HUES64 (cell line): ENCODE results near the gene ZNF407.

Experiments used
- H3K27ac ChIP-seq: 2 replicates; pipeline ENCODE4 v1.7.0; 2013; ENCODE audit warnings: low read depth, low read length, inconsistent platforms
- H3K27me3 ChIP-seq: 2 replicates; pipeline ENCODE4 v1.6.1; 2013; ENCODE audit warnings: mild to moderate bottlenecking, low read length; ENCODE audit not compliant: insufficient read depth
- H3K36me3 ChIP-seq: 2 replicates; pipeline ENCODE4 v1.6.1; 2013; ENCODE audit warnings: mild to moderate bottlenecking, low read length; ENCODE audit not compliant: insufficient read depth
- H3K4me1 ChIP-seq: 2 replicates; pipeline ENCODE4 v1.6.1; 2013; ENCODE audit warnings: mild to moderate bottlenecking, low read length, moderate library complexity; ENCODE audit not compliant: insufficient read depth
- H3K4me3 ChIP-seq: 2 replicates; pipeline ENCODE4 v1.5.1; 2013; ENCODE audit warnings: mild to moderate bottlenecking, low read length, moderate library complexity
- H3K9ac ChIP-seq: 2 replicates; pipeline ENCODE4 v1.6.1; 2013; ENCODE audit warnings: mild to moderate bottlenecking, low read depth, low read length
- H3K9me3 ChIP-seq: 2 replicates; pipeline ENCODE4 v1.6.1; 2013; ENCODE audit warnings: low read depth, low read length; ENCODE audit not compliant: insufficient read depth
- WGBS: fragments of 150-250, 120-280 bp; methylation state at CpG from one replicate; pipeline ENCODE4 v1.1.7; 2013; ENCODE audit warnings: missing lambda C conversion rate; 5-methylcytosine and 5-hydroxymethylcytosine counted together

Gene ZNF407

GRCh38 chr18:74609535-74609934 lies 11.9 kb downstream of the ZNF407 start:
- H3K36me3 ChIP-seq = no peaks in the 10 kb centered on the region
- H3K9ac ChIP-seq = no peak overlapping the region
- H3K27me3 ChIP-seq = no peaks in the 10 kb centered on the region
- H3K27ac ChIP-seq = no peak overlapping the region
- 92% methylated on average over 3 of the region's 3 CpGs for WGBS
- H3K9me3 ChIP-seq = no peaks in the 10 kb centered on the region
- no peak overlapping the region for H3K4me3 ChIP-seq
- no peaks in the 10 kb centered on the region for H3K4me1 ChIP-seq

DNA sequence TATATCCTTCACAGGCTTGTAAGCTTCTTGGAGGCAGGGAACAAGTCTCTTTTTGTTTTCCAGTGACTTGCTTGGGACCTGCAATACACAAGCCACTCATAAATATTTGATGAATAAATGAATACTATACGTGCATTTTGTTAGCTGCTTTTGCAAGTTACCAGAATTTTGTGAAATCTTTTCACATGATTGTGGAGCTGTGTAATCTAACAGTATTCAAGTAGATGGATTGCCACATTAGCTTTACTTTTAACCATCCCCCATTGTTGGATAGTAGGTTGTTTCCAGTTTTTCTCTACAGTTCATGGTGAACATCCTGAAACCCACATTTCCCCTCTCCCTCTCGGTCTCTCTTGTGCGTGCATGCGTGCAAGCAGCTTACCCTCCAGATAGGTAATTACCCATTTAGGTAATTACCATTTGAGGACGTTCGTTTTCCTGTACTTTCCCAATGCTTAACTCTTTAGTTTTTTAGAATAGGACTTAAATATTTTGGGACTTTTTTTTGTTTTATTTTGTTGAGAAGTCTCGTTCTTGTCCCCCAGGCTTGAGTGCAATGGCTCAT lies 12.5 kb downstream of the ZNF407 start:
- Histone ChIP-seq H3K36me3 (no peaks in the 10 kb centered on the region), H3K27me3 (no peaks in the 10 kb centered on the region), H3K27ac (no peak overlapping the region), H3K9ac (no peak overlapping the region), H3K4me3 (no peak overlapping the region), H3K4me1 (no peaks in the 10 kb centered on the region), H3K9me3 (no peaks in the 10 kb centered on the region)
- WGBS = 98% methylated on average over 7 of the region's 7 CpGs

- Histone ChIP-seq H3K9ac (no peak overlapping the region), H3K27ac (no peak overlapping the region)
- WGBS = 100% methylated on average over 1 of the region's 1 CpG
Measured at GRCh38 chr18:74610860-74611259, 13.2 kb downstream of the ZNF407 start.

GRCh38 chr18:74611765-74612164 lies 14.1 kb downstream of the ZNF407 start:
- no peak overlapping the region for H3K27ac ChIP-seq
- no peak overlapping the region for H3K4me3 ChIP-seq
- no peaks in the 10 kb centered on the region for H3K27me3 ChIP-seq
- no peaks in the 10 kb centered on the region for H3K9me3 ChIP-seq
- H3K36me3 ChIP-seq = no peaks in the 10 kb centered on the region
- no peaks in the 10 kb centered on the region for H3K4me1 ChIP-seq
- 98% methylated on average over 3 of the region's 4 CpGs for WGBS
- no peak overlapping the region for H3K9ac ChIP-seq

More at GRCh38 chr18:74610860-74611259, 13.2 kb downstream of the ZNF407 start:
- Histone ChIP-seq H3K4me3 (no peak overlapping the region), H3K4me1 (no peaks in the 10 kb centered on the region), H3K9me3 (no peaks in the 10 kb centered on the region), H3K27me3 (no peaks in the 10 kb centered on the region), H3K36me3 (no peaks in the 10 kb centered on the region)

DNA sequence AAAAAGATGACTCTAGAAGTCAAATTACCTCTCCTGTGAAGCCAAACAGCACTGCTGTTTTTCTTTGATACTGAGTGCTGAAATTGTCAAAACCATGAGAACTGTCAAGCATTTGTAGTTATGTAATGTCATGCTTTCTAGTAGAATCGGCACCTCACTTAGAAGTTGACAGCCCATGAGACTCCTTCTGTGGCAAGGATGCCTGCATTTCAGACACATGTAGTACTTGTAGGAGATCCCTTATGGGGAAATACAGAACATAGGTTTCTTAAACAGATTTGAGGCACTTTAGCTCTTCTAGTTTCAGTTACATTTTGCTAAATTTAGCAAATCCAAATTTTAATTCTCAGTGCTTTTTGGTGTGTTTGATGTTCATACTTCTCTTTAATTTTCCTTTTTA lies 15.7 kb downstream of the ZNF407 start:
- Histone ChIP-seq H3K4me1 (no peaks in the 10 kb centered on the region), H3K9ac (no peak overlapping the region), H3K4me3 (no peak overlapping the region), H3K9me3 (no peaks in the 10 kb centered on the region), H3K27ac (no peak overlapping the region), H3K27me3 (no peaks in the 10 kb centered on the region), H3K36me3 (no peaks in the 10 kb centered on the region)
- 96% methylated on average over 1 of the region's 1 CpG for WGBS

DNA sequence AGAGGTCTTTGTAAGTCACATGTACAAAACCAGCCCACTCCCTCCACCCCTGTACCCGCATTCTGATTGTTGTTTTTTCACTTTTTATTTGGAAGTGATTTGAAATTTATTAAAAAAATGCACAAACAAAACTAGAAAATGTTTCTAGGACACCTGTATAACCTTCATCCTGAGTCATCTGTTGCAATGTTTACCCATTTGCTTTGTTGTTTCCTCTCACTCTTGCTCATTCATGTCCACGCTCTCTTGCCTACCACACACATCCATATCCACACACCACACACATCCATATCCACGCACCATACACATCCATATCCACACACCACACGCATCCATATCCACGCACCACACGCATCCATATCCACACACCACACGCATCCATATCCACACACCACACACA lies 18.8 kb downstream of the ZNF407 start:
- Histone ChIP-seq H3K4me3 (no peak overlapping the region), H3K27ac (no peak overlapping the region), H3K36me3 (no peaks in the 10 kb centered on the region), H3K4me1 (no peaks in the 10 kb centered on the region), H3K9me3 (no peaks in the 10 kb centered on the region), H3K9ac (no peak overlapping the region), H3K27me3 (no peaks in the 10 kb centered on the region)
- 56% methylated on average over 6 of the region's 7 CpGs for WGBS

DNA sequence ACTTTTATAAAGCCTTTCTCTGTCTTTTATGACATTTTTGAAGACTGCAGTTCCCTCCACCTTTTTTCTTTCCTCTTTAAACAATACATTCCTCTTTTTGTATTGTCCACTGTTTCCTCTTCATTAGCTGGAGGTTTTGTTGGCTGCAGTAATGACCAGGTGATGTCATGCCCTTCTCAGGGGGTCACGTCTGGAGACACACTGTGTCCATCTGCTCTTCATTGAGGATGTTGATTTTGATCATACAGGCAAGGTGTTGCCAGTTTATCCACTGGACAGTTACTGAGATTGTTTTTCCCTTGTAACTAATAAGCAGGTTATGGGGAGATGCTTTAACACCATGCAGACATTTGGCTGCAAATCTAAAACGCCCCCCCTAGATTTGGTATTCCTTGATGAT lies 19.8 kb downstream of the ZNF407 start:
- H3K27ac ChIP-seq = no peak overlapping the region
- no peaks in the 10 kb centered on the region for H3K27me3 ChIP-seq
- H3K4me3 ChIP-seq = no peak overlapping the region
- H3K9ac ChIP-seq = no peak overlapping the region
- H3K4me1 ChIP-seq = no peaks in the 10 kb centered on the region
- 81% methylated on average over 2 of the region's 2 CpGs for WGBS
- no peaks in the 10 kb centered on the region for H3K36me3 ChIP-seq
- no peaks in the 10 kb centered on the region for H3K9me3 ChIP-seq

DNA sequence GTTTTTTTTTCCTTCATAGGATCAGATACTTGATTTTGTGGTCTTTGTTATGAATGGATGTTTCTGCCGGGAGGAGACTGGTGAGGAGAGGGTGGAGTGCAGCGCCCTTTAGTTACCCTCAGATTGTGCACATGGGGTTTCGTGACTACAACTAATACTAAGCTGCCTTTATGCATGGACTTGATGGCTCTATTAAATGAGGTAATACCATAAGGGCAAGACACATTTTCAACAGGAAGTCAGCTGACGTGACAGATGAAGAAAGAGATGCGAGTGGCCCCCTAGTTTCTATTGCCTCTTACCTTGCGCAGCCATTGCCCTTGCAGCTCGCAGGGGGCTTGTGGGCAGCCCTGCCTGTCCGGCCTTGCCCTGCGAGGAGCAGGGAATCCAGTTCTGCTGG lies 24.4 kb downstream of the ZNF407 start:
- Histone ChIP-seq H3K9ac (no peak overlapping the region), H3K27ac (no peak overlapping the region), H3K9me3 (no peaks in the 10 kb centered on the region), H3K4me1 (peaks cover 16% of the 10 kb centered on the region), H3K4me3 (no peak overlapping the region), H3K36me3 (no peaks in the 10 kb centered on the region), H3K27me3 (no peaks in the 10 kb centered on the region)
- WGBS = 81% methylated on average over 9 of the region's 9 CpGs

DNA sequence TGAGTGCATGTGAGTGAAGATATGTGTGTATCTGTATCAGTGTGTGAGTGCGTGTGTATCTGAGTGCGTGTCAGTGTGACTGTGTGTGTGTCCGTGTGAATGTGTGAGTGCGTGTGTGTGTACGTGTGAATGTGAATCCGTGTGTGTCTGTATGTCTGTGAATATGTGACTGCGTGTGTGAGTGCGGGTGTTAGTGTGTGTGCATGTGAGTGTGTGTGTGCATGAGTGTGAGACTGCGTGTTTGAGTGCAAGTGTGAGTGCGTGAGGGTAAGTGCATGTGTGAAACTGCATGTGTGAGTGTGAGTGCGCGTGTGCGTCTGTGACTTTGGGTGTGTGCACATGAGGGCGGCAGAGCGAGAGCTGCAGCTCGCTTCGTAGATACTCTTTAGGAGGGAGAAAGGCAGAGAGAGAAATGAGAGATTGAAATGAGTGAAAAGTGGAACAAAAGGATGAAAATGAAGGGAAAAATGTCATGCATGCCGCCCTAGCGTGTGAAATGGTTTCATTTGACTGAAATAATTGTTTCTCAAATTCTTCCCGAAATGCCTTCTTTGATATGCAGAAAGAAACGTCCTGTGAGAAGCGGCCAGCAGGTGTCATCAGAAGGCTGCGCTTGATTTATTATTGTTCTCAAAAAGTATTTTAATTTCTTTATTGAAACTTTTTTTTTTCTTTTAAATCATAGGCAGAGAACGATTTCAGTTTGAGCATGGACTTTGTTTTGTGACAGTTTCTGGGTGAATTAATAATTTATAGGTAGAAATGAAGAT lies 25.6 kb downstream of the ZNF407 start:
- Histone ChIP-seq H3K9ac (no peak overlapping the region), H3K36me3 (no peaks in the 10 kb centered on the region), H3K27me3 (no peaks in the 10 kb centered on the region), H3K4me1 (peaks cover 16% of the 10 kb centered on the region), H3K27ac (no peak overlapping the region), H3K4me3 (no peak overlapping the region), H3K9me3 (no peaks in the 10 kb centered on the region)
- WGBS = 66% methylated on average over 22 of the region's 24 CpGs

DNA sequence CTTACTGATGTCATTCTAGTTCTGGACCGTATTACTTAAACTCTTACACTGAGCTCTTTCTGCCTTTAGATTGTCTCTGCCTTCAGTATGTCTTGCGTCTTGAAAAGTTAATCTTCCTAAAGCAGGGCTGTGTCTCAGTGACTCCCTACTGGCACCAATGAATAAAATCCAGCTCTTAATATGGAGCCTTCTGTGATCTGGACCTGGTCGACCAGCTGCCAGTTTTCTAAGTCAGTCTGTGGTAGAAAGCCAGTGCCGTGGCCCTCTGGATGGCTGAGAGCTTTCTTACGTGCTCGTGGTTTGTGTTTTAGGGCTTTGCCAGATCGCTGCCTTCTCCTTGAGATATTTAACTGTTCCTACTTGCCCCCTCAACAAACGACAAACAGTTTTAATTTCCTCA lies 26.8 kb downstream of the ZNF407 start:
- Histone ChIP-seq H3K9me3 (no peaks in the 10 kb centered on the region), H3K4me1 (peaks cover 16% of the 10 kb centered on the region), H3K36me3 (no peaks in the 10 kb centered on the region), H3K27me3 (no peaks in the 10 kb centered on the region), H3K27ac (no peak overlapping the region), H3K4me3 (no peak overlapping the region), H3K9ac (no peak overlapping the region)
- WGBS = 93% methylated on average over 8 of the region's 8 CpGs

- Histone ChIP-seq H3K4me1 (peaks cover 16% of the 10 kb centered on the region), H3K4me3 (no peak overlapping the region), H3K36me3 (no peaks in the 10 kb centered on the region), H3K27ac (no peak overlapping the region), H3K9me3 (no peaks in the 10 kb centered on the region), H3K9ac (no peak overlapping the region), H3K27me3 (no peaks in the 10 kb centered on the region)
- WGBS = 92% methylated on average over 5 of the region's 5 CpGs
Measured at GRCh38 chr18:74625157-74625556, 27.5 kb downstream of the ZNF407 start.
